ENCODE measurements around the gene ME1.
"Not testable (repeated sequence)": the region's sequence is repeated elsewhere in the genome, so short reads cannot be mapped to it uniquely, and the experiment has no call there.

ME1 gene

DNA sequence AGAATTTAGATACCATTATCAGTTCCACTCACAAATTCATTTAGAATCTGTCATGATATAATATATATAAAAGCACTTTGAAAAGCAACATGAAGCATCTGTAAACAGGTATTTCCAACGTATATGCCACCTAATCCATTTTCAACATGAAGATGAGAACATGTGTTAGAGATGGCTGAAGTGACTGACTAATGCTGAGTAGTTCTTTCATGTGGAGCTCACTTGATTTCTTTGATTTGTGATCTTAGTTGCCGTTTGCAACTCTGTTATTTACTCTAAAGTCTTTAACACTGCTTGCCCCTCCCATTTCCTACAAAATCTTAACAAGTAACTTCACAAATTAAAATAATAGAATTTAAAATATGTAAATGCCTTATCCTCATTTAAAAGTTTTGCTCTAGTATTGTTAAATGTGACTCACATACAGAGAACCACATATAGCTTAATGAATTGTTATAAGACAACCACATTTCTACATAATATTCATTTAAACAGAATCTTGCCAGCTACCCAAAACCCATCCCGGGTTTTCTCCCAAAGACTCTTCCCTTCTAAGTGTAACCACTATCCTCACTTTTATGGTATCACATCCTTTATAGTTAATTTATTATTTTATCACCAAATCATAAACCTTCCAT lies 78.3 kb downstream of the ME1 start:
- no peak for DNase-seq

GRCh38 chr6:83343121-83343520 lies 87.7 kb downstream of the ME1 start:
- no peak for DNase-seq

DNA sequence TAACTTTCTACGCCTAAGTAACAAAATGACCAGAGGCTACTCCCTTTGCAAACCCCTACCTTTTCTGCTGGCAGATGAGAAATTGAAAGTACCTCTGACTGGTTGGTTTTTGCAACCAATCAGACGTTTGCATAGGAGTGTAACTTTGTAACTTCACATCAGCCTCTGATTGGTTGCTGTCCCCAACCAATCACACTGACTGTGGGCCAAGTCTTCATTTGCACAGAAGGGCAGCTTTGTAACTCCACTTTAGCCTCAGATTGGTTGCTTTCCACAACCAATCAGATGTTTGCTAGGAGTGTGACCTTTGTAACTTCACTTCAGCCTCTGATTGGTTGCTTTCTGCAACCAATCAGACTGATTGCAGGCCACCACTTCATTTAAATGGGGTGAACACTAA lies 89.1 kb downstream of the ME1 start:
- DNase-seq = no peak

DNA sequence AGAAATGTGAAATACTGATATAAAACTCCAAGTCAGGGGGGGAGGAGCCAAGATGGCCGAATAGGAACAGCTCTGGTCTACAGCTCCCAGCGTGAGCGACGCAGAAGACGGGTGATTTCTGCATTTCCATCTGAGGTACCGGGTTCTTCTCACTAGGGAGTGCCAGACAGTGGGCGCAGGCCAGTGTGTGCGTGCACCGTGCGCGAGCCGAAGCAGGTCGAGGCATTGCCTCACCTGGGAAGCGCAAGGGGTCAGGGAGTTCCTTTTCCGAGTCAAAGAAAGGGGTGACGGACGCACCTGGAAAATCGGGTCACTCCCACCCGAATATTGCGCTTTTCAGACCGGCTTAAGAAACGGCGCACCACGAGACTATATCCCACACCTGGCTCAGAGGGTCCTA lies 96.9 kb downstream of the ME1 start:
- DNase-seq = not testable (repeated sequence)

- DNase-seq = no peak
Observed at GRCh38 chr6:83333500-83333899, 97.4 kb downstream of the ME1 start.

DNA sequence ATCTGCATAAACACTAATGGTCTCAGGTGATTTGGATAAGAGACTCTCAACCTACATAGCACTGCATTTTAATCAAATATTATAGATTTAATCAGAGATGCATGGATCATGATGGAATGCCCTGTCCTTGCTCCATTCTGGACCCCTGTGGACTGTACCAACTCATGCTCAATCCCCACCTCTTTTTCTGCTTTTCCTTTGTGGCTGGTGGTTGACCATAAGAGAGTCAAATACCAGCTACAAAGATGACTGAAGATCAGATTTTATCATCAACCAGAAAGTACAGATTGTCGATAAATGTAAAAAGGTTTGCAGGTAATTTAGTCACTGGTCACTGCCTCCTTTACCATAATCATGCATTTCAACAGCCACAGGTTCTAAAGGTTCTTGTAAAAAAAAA lies 116.2 kb downstream of the ME1 start:
- no peak for DNase-seq

DNA sequence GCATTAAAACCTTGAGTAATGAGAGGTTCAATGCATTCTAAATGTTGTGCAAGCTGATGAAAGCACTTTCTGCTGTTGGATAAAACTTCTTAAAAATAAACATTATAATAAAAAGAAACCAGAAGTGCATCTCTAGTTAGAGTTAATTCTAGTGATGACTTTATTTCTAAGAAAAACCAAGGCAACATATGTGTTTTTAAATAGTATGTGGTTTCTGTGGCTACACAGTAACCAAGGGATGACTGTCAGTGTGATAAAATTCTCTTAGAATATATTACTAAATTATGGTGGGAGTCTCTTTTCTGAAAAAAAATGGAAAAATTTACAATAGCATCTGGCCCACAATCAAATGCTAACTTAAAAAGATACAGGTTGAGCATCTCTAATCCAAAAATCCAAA lies 117.0 kb downstream of the ME1 start:
- no peak for DNase-seq

GRCh38 chr6:83311231-83311630 lies 119.6 kb downstream of the ME1 start:
- no peak for DNase-seq

GRCh38 chr6:83310046-83310445 lies 120.8 kb downstream of the ME1 start:
- DNase-seq = no peak

DNA sequence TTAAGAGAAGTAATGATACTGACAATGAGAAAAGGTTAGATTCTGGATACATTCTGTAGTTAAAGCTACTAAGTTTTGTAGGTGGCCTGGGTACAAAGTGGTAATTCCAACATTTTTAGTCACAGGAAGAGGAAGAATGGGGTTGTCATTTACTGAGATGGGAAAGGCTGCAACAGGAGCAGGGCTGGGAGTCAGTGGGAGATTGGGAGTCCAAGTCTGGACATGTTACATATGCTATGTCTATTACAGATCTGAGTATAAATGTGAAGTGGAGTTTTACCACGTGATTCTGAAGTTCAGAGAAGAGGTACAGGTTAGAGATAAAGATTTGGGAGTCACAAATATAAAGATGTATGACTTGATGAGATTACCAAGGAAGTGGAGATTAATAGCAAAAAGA lies 121.5 kb downstream of the ME1 start:
- DNase-seq = no peak

GRCh38 chr6:83308833-83309232 lies 122.0 kb downstream of the ME1 start:
- no peak for DNase-seq

GRCh38 chr6:83307849-83308248 lies 123.0 kb downstream of the ME1 start:
- DNase-seq = no peak

GRCh38 chr6:83303426-83303825 lies 127.4 kb downstream of the ME1 start:
- no peak for DNase-seq

DNA sequence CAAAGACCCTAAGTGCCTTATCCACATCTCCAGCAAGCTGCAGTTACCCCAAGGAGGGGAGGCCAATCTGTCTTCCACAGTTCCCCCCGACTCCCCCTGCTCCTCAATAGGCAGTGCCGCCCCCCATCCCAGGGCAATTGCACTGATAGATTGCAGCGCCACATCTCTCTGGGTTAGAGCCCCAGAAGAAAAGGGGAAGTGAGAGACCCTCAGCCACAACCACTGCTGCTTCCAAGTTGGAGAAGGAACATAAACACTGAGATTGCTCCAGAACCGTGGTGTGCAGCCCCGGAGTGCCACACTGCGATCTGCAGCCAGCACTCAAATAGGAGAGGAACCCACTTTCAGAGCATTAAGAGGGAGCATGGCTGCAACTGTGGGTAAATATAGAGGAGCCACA lies 136.2 kb downstream of the ME1 start:
- no peak for DNase-seq

GRCh38 chr6:83292900-83293843 lies 137.7 kb downstream of the ME1 start:
- DNase-seq = no peak

DNA sequence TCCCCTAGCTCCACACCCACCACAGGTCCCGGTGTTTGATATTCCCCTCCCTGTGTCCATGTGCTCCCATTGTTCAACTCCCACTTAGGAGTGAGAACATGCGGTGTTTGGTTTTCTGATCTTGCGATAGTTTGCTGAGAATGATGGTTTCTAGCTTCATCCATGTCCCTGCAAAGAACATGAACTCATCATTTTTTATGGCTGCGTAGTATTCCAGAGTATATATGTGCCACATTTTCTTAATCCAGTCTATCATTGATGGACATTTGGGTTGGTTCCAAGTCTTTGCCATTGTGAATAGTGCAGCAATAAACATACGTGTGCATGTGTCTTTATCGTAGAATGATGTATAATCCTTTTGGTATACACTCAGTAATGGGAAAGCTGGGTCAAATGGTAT lies 143.6 kb downstream of the ME1 start:
- not testable (repeated sequence) for DNase-seq

- no peak for DNase-seq
Observed at GRCh38 chr6:83285917-83286316, 144.9 kb downstream of the ME1 start.

- no peak for DNase-seq
Observed at GRCh38 chr6:83273596-83273995, 157.3 kb downstream of the ME1 start.

- no peak for DNase-seq
Observed at GRCh38 chr6:83270971-83271719, 159.7 kb downstream of the ME1 start.

- no peak for DNase-seq
Observed at GRCh38 chr6:83265384-83265783, 165.5 kb downstream of the ME1 start.

DNA sequence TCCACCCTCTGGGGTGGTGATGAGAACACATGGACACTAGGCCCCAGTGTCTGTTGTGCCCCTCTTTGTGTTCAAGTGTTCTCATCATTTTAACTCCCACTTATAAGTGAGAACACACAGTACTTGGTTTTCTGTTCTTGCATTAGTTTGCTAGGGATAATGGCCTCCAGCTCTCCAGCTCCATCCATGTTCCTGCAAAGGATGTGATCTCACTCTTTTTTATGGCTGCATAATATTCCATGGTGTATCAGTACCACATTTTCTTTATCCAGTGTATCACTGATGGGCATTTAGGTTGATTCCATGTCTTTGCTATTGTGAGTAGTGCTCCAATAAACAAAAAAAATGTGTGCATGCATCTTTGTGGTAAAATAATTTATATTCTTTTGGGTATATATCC lies 170.3 kb downstream of the ME1 start:
- no peak for DNase-seq

GRCh38 chr6:83258517-83258916 lies 172.3 kb downstream of the ME1 start:
- no peak for DNase-seq

- no peak for DNase-seq
Observed at GRCh38 chr6:83257791-83258190, 173.1 kb downstream of the ME1 start.

GRCh38 chr6:83256719-83257118 lies 174.1 kb downstream of the ME1 start:
- not testable (repeated sequence) for DNase-seq

Data from NCI-H526 (cell line).